ENCODE data around the gene SMIM29.

Gene SMIM29

DNA sequence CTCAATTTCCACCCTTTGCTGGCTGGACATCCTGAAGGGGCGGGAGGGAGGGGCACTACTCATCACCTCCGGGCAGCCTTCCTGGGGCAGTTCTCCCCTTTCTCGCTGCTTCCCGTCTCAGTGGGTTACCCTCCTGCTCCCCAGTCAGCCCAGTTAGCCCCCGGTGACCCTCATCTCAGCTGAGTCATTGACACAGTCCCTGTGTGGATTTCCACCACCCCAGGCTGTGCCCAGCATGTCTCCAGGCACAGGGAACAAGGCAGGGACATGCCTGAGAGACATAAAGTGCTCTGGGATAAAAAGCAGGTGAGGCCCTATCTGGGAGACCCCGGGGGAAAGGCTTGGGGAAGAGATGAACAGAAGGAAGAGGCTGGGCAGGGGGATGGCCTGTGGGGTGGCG, 42.1 kb downstream of the SMIM29 start:
- no peak overlapping the region for H3K27ac Mint-ChIP-seq
- H3K27me3 Mint-ChIP-seq (ENCODE audit: low read depth): no peaks in the 10 kb centered on the region
- no peaks in the 10 kb centered on the region for H3K9me3 Mint-ChIP-seq
- DNase-seq (ENCODE audit: low spot score): no peak
- no peak overlapping the region for H3K4me3 Mint-ChIP-seq
- H3K4me1 Mint-ChIP-seq (ENCODE audit: low read depth): peaks cover 5% of the 10 kb centered on the region
- H3K36me3 Mint-ChIP-seq (ENCODE audit: low read depth): no peaks in the 10 kb centered on the region

DNA sequence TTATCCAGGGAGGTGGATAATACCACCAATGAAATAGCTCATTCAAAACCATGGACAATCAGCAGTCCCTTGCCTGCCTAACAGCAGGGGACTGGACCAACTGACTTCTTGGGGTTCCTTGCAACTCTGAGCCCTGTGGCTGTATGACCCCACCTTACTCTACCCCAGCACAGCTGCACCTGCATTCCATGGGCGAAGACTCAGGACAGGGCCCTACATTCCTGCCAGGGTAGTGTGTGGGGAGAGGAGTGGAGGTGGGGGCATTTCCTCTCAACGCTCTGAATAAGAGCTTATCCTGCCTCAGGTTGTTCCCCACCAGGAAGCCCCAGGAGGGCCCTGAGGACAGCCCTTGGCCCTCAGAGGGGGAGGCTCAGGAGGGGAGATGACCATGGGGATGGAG, 42.9 kb downstream of the SMIM29 start:
- no peak overlapping the region for H3K27ac Mint-ChIP-seq
- H3K4me1 Mint-ChIP-seq (ENCODE audit: low read depth): peaks cover 5% of the 10 kb centered on the region
- no peaks in the 10 kb centered on the region for H3K36me3 Mint-ChIP-seq (ENCODE audit: low read depth)
- no peak overlapping the region for H3K4me3 Mint-ChIP-seq
- no peak for DNase-seq (ENCODE audit: low spot score)
- H3K9me3 Mint-ChIP-seq: no peaks in the 10 kb centered on the region
- no peaks in the 10 kb centered on the region for H3K27me3 Mint-ChIP-seq (ENCODE audit: low read depth)

- no peaks in the 10 kb centered on the region for H3K27me3 Mint-ChIP-seq (ENCODE audit: low read depth)
- peaks cover 5% of the 10 kb centered on the region for H3K4me1 Mint-ChIP-seq (ENCODE audit: low read depth)
- no peak overlapping the region for H3K27ac Mint-ChIP-seq
- H3K9me3 Mint-ChIP-seq: no peaks in the 10 kb centered on the region
- no peak overlapping the region for H3K4me3 Mint-ChIP-seq
- H3K36me3 Mint-ChIP-seq (ENCODE audit: low read depth): no peaks in the 10 kb centered on the region
- no peak for DNase-seq (ENCODE audit: low spot score)
These were observed 43.3 kb downstream of the SMIM29 start for GRCh38 chr6:34205466-34205865.

GRCh38 chr6:34204693-34205092, 44.1 kb downstream of the SMIM29 start:
- no peak overlapping the region for H3K27ac Mint-ChIP-seq
- no peaks in the 10 kb centered on the region for H3K9me3 Mint-ChIP-seq
- no peak for DNase-seq (ENCODE audit: low spot score)
- no peaks in the 10 kb centered on the region for H3K36me3 Mint-ChIP-seq (ENCODE audit: low read depth)
- no peaks in the 10 kb centered on the region for H3K27me3 Mint-ChIP-seq (ENCODE audit: low read depth)
- no peak overlapping the region for H3K4me3 Mint-ChIP-seq
- peaks cover 7% of the 10 kb centered on the region for H3K4me1 Mint-ChIP-seq (ENCODE audit: low read depth)

GRCh38 chr6:34202329-34203201, 46.2 kb downstream of the SMIM29 start:
- Mint-ChIP-seq H3K4me3 (no peak overlapping the region), H3K4me1 (ENCODE audit: low read depth) (peaks cover 2% of the 10 kb centered on the region), H3K9me3 (no peaks in the 10 kb centered on the region), H3K27me3 (ENCODE audit: low read depth) (peaks cover 2% of the 10 kb centered on the region), H3K36me3 (ENCODE audit: low read depth) (no peaks in the 10 kb centered on the region), H3K27ac (no peak overlapping the region)
- no peak for DNase-seq (ENCODE audit: low spot score)

DNA sequence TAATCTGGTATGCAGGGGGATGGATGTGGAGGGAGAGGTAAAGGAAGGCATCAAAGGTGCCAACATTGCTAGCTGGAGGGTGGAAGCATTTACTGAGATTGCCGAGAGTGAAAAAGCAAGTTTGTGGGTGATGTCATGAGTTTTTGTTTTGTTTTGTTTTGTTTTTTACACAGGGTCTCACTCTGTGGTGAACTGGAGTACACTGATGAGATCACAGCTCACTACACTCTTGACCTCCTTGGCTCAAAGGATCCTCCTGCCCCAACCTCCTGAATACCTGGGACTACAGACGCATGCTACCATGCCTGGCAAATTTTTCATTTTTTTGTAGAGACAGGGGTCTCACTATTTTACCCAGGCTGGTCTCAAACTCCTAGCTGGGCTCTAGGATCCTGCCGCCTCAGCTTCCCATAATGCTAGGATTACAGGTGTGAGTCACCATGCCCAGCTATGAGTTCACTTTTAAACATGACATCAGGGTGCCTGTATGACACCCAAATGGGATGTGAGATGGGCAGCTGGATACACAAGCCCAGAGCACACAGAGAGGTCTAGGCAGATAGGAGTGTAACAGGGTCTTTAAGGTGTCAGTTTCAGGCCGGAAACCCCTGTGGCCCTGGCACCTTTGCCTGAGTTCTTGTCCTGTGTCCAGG, 47.2 kb downstream of the SMIM29 start:
- Mint-ChIP-seq H3K4me3 (no peak overlapping the region), H3K36me3 (ENCODE audit: low read depth) (no peaks in the 10 kb centered on the region), H3K27me3 (ENCODE audit: low read depth) (peaks cover 2% of the 10 kb centered on the region), H3K27ac (no peak overlapping the region), H3K9me3 (no peaks in the 10 kb centered on the region), H3K4me1 (ENCODE audit: low read depth) (peaks cover 3% of the 10 kb centered on the region)
- DNase-seq (ENCODE audit: low spot score): no peak

GRCh38 chr6:34200340-34200971, 48.4 kb downstream of the SMIM29 start:
- DNase-seq (ENCODE audit: low spot score): no peak
- Mint-ChIP-seq H3K9me3 (no peaks in the 10 kb centered on the region), H3K4me3 (no peak overlapping the region), H3K36me3 (ENCODE audit: low read depth) (no peaks in the 10 kb centered on the region), H3K4me1 (ENCODE audit: low read depth) (peaks cover 6% of the 10 kb centered on the region), H3K27me3 (ENCODE audit: low read depth) (peaks cover 2% of the 10 kb centered on the region), H3K27ac (no peak overlapping the region)

DNA sequence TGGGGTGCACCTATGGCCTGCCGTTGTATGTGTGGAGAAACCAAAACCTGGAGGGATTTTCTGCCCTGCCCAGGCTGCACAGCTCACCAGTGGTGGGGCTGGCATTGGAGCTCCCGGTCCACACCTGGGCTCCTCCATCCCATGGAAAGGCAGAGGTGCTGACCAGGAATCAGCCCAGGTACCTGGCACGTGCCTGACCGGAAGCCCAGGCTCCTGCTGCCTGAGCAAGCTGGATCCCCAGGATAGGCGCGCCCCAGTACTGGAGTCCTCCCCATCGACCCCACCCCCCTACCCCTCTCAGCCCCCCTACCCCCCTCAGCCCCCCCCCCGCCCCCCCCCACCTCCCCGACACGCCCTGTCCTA, 52.0 kb downstream of the SMIM29 start:
- H3K36me3 Mint-ChIP-seq (ENCODE audit: low read depth): no peaks in the 10 kb centered on the region
- peaks cover 6% of the 10 kb centered on the region for H3K4me1 Mint-ChIP-seq (ENCODE audit: low read depth)
- H3K9me3 Mint-ChIP-seq: no peaks in the 10 kb centered on the region
- peaks cover 10% of the 10 kb centered on the region for H3K27me3 Mint-ChIP-seq (ENCODE audit: low read depth)
- no peak overlapping the region for H3K27ac Mint-ChIP-seq
- DNase-seq (ENCODE audit: low spot score): no peak
- peak overlapping the region; percentile 82 for H3K4me3 Mint-ChIP-seq
